DMS114 treated with DMSO at 0.1 percent for 48 hours (cell line): ENCODE data around the gene USP17L24.
"Not testable (repeated sequence)": the region's sequence is repeated elsewhere in the genome, so short reads cannot be mapped to it uniquely, and the experiment has no call there.

Source experiments
- DNase-seq: peaks from one replicate; lab custom pipeline; 2025; ENCODE audit not compliant: unreplicated experiment; lab: John Stamatoyannopoulos, UW

The USP17L24 gene

DNA sequence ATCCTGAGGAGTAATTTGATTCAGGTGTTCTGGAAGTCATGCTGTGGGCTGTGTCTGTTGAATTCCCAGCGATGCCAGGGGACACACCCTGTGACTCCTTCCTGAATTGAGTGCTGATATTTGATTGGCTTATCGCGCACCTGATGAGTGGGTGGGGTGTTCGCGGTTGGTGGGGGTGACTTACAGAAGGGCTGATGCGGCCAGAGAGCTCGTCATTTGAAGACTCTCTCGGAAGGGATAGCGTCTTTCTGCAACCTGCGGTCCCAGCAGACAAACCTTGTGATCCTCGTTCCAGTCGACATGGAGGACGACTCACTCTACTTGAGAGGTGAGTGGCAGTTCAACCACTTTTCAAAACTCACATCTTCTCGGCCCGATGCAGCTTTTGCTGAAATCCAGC is at the start of gene USP17L24:
TSS of gene USP17L24 (plus strand) at position 301 of the 400 bp plus-strand sequence. CDS start at position 301, 0 bp downstream.
- DNase-seq, result not testable (repeated sequence)

- DNase-seq, result not testable (repeated sequence)
Observed at GRCh38 chr4:9324191-9324590, 774 bp upstream of the USP17L24 start.

DNA sequence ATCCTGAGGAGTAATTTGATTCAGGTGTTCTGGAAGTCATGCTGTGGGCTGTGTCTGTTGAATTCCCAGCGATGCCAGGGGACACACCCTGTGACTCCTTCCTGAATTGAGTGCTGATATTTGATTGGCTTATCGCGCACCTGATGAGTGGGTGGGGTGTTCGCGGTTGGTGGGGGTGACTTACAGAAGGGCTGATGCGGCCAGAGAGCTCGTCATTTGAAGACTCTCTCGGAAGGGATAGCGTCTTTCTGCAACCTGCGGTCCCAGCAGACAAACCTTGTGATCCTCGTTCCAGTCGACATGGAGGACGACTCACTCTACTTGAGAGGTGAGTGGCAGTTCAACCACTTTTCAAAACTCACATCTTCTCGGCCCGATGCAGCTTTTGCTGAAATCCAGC is 4.6 kb downstream of the USP17L24 start, which contains the start of gene USP17L25:
TSS of gene USP17L25 (plus strand) at position 301 of the 400 bp plus-strand sequence. CDS start at position 301, 0 bp downstream.
- DNase-seq, result not testable (repeated sequence)

DNA sequence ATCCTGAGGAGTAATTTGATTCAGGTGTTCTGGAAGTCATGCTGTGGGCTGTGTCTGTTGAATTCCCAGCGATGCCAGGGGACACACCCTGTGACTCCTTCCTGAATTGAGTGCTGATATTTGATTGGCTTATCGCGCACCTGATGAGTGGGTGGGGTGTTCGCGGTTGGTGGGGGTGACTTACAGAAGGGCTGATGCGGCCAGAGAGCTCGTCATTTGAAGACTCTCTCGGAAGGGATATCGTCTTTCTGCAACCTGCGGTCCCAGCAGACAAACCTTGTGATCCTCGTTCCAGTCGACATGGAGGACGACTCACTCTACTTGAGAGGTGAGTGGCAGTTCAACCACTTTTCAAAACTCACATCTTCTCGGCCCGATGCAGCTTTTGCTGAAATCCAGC is 9.4 kb downstream of the USP17L24 start, which contains the start of gene USP17L26:
TSS of gene USP17L26 (plus strand) at position 301 of the 400 bp plus-strand sequence. CDS start at position 301, 0 bp downstream.
- not testable (repeated sequence) for DNase-seq

- not testable (repeated sequence) for DNase-seq
Observed at GRCh38 chr4:9339103-9339502, 14.1 kb downstream of the USP17L24 start, which contains the start of gene USP17L5. Gene USP17L5 (plus strand): TSS chr4:9339403. CDS start chr4:9339403, 0 bp downstream.

- not testable (repeated sequence) for DNase-seq
Observed at GRCh38 chr4:9343848-9344247, 18.9 kb downstream of the USP17L24 start, which contains the start of gene USP17L27. Gene USP17L27 (plus strand): TSS chr4:9344148. CDS start chr4:9344148, 0 bp downstream.

DNA sequence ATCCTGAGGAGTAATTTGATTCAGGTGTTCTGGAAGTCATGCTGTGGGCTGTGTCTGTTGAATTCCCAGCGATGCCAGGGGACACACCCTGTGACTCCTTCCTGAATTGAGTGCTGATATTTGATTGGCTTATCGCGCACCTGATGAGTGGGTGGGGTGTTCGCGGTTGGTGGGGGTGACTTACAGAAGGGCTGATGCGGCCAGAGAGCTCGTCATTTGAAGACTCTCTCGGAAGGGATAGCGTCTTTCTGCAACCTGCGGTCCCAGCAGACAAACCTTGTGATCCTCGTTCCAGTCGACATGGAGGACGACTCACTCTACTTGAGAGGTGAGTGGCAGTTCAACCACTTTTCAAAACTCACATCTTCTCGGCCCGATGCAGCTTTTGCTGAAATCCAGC is 23.6 kb downstream of the USP17L24 start, which contains the start of gene USP17L28:
TSS of gene USP17L28 (plus strand) at position 301 of the 400 bp plus-strand sequence. CDS start at position 301, 0 bp downstream.
- not testable (repeated sequence) for DNase-seq

DNA sequence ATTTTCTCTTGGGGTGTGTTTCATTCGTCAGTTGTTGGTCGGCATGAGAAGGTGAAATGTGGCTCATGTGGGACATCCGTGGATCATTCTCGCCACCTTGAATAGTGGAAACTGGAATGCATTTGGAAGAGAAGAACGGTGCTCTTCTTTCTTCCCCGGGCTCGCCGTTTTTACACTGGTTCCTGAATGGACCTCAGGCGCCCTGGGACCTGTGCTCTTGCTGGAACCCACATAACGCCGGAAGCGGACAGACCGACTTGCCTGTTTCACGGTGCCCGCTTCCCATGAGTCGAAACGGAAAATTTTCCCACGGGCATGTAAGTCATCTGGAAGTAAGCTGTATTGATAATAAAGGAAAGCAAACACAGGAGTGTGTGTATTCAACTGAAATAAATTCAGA is 25.9 kb downstream of the USP17L24 start:
- not testable (repeated sequence) for DNase-seq

DNA sequence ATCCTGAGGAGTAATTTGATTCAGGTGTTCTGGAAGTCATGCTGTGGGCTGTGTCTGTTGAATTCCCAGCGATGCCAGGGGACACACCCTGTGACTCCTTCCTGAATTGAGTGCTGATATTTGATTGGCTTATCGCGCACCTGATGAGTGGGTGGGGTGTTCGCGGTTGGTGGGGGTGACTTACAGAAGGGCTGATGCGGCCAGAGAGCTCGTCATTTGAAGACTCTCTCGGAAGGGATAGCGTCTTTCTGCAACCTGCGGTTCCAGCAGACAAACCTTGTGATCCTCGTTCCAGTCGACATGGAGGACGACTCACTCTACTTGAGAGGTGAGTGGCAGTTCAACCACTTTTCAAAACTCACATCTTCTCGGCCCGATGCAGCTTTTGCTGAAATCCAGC is 28.4 kb downstream of the USP17L24 start, which contains the start of gene USP17L29:
TSS of gene USP17L29 (plus strand) at position 301 of the 400 bp plus-strand sequence. CDS start at position 301, 0 bp downstream.
- not testable (repeated sequence) for DNase-seq

- DNase-seq, result not testable (repeated sequence)
Observed at GRCh38 chr4:9362829-9363228, 37.9 kb downstream of the USP17L24 start, which contains the start of gene USP17L30. Gene USP17L30 (plus strand): TSS chr4:9363129. CDS start chr4:9363129, 0 bp downstream.
